H9 (cell line): ENCODE data around the gene MARF1. TPM values are rescaled to one million over a fixed set of nuclear protein-coding genes. Genes with fewer than 3 reads are reported as not detected.

ENCODE experiments used
- DNase-seq: peaks from one replicate; pipeline ENCODE4 v3.0.0-alpha.2; 2017
- H2AFZ ChIP-seq: one replicate; pipeline ENCODE4 v1.6.1; 2013; ENCODE audit warnings: mild to moderate bottlenecking, low read length, control low read depth, moderate library complexity
- H2AK5ac ChIP-seq: 2 replicates; pipeline ENCODE4 v1.6.1; 2013; ENCODE audit warnings: low read length, control low read depth, mixed read lengths; ENCODE audit not compliant: insufficient read length
- H2BK120ac ChIP-seq: one replicate; pipeline ENCODE4 v1.6.1; 2013; ENCODE audit warnings: low read depth, mild to moderate bottlenecking, low read length, control low read depth, inconsistent platforms; ENCODE audit not compliant: poor library complexity, severe bottlenecking
- H2BK12ac ChIP-seq: 2 replicates; pipeline ENCODE4 v1.6.1; 2013; ENCODE audit warnings: low read length, control low read depth, mixed read lengths, low read depth; ENCODE audit not compliant: insufficient read length
- H2BK15ac ChIP-seq: 2 replicates; pipeline ENCODE4 v1.6.1; 2013; ENCODE audit warnings: low read depth, low read length, control low read depth
- H2BK20ac ChIP-seq: one replicate; pipeline ENCODE4 v1.6.1; 2013; ENCODE audit warnings: low read depth, mild to moderate bottlenecking, low read length, control low read depth, inconsistent platforms; ENCODE audit not compliant: poor library complexity, severe bottlenecking
- H2BK5ac ChIP-seq: 2 replicates; pipeline ENCODE4 v1.6.1; 2013; ENCODE audit warnings: low read length, control low read depth, mixed read lengths; ENCODE audit not compliant: insufficient read length
- H3K14ac ChIP-seq: 2 replicates; pipeline ENCODE4 v1.6.1; 2013; ENCODE audit warnings: low read length, control low read depth; ENCODE audit not compliant: insufficient read depth
- H3K18ac ChIP-seq: 2 replicates; pipeline ENCODE4 v1.6.1; 2013; ENCODE audit warnings: low read depth, mild to moderate bottlenecking, mixed read lengths, low read length, control low read depth; ENCODE audit not compliant: insufficient read length
- H3K23ac ChIP-seq: 2 replicates; pipeline ENCODE4 v1.6.1; 2013; ENCODE audit warnings: low read length, control low read depth, mixed read lengths, low read depth; ENCODE audit not compliant: insufficient read length
- H3K23me2 ChIP-seq: 2 replicates; pipeline ENCODE4 v1.6.1; 2013; ENCODE audit warnings: low read depth, mild to moderate bottlenecking, mixed read lengths, low read length, control low read depth; ENCODE audit not compliant: insufficient read length, poor library complexity, severe bottlenecking
- H3K27ac ChIP-seq: 2 replicates; pipeline ENCODE4 v1.5.1; 2013; ENCODE audit warnings: low read length, control low read depth, mixed read lengths, low read depth; ENCODE audit not compliant: insufficient read length
- H3K27me3 ChIP-seq: 2 replicates; pipeline ENCODE4 v1.6.1; 2013; ENCODE audit warnings: low read length, control low read depth, inconsistent platforms; ENCODE audit not compliant: insufficient read depth
- H3K4ac ChIP-seq: 2 replicates; pipeline ENCODE4 v1.6.1; 2013; ENCODE audit warnings: low read depth, mild to moderate bottlenecking, control low read depth, inconsistent platforms, low read length, moderate library complexity
- H3K4me1 ChIP-seq: 2 replicates; pipeline ENCODE4 v1.6.1; 2013; ENCODE audit warnings: low read length, control low read depth, inconsistent platforms; ENCODE audit not compliant: insufficient read depth
- H3K4me2 ChIP-seq: 2 replicates; pipeline ENCODE4 v1.6.1; 2013; ENCODE audit warnings: low read length, control low read depth, mixed read lengths; ENCODE audit not compliant: insufficient read length, insufficient read depth
- H3K56ac ChIP-seq: 2 replicates; pipeline ENCODE4 v1.6.1; 2013; ENCODE audit warnings: low read depth, mild to moderate bottlenecking, mixed read lengths, low read length, control low read depth; ENCODE audit not compliant: insufficient read length
- H3K79me1 ChIP-seq: 2 replicates; pipeline ENCODE4 v1.6.1; 2013; ENCODE audit warnings: low read depth, mild to moderate bottlenecking, moderate library complexity, low read length, control low read depth, inconsistent platforms; ENCODE audit not compliant: insufficient read depth, poor library complexity, severe bottlenecking
- H3K79me2 ChIP-seq: 2 replicates; pipeline ENCODE4 v1.6.1; 2013; ENCODE audit warnings: low read length, control low read depth, inconsistent platforms; ENCODE audit not compliant: insufficient read depth
- H3K9ac ChIP-seq: 2 replicates; pipeline ENCODE4 v1.6.1; 2013; ENCODE audit warnings: low read length, control low read depth, mixed read lengths; ENCODE audit not compliant: insufficient read length; ENCODE audit errors: extremely low read depth
- H3K9me3 ChIP-seq: one replicate; pipeline ENCODE4 v1.6.1; 2013; ENCODE audit warnings: low read depth, low read length, inconsistent platforms; ENCODE audit not compliant: control insufficient read depth
- H3T11ph ChIP-seq: one replicate; pipeline ENCODE4 v1.6.1; 2013; ENCODE audit warnings: mild to moderate bottlenecking, low read length, control low read depth, inconsistent platforms
- H4K20me1 ChIP-seq: one replicate; pipeline ENCODE4 v1.6.1; 2013; ENCODE audit not compliant: control insufficient read depth, insufficient read length, insufficient read depth
- H4K5ac ChIP-seq: 2 replicates; pipeline ENCODE4 v1.6.1; 2013; ENCODE audit warnings: low read depth, mild to moderate bottlenecking, mixed read lengths, low read length, control low read depth; ENCODE audit not compliant: insufficient read length
- H4K8ac ChIP-seq: replicated peaks from 2 replicates; pipeline ENCODE4 v1.6.1; 2013; ENCODE audit warnings: low read length, control low read depth, mixed read lengths, low read depth; ENCODE audit not compliant: insufficient read length
- H4K91ac ChIP-seq: 2 replicates; pipeline ENCODE4 v1.6.1; 2013; ENCODE audit warnings: low read depth, mild to moderate bottlenecking, moderate library complexity, mixed read lengths, low read length, control low read depth; ENCODE audit not compliant: insufficient read length
- H3K27ac Mint-ChIP-seq, 3 experiments: 2 replicates in 2 of 3; 3 replicates in 1 of 3; pipeline ENCODE4 v1.8.0; 2020 to 2021; ENCODE audit warnings: mixed read lengths in 3 of 3, mild to moderate bottlenecking in 1 of 3, moderate library complexity in 1 of 3
- H3K27me3 Mint-ChIP-seq: 2 replicates; pipeline ENCODE4 v1.8.0; 2021; ENCODE audit warnings: low read depth, mild to moderate bottlenecking, moderate library complexity, mixed read lengths
- H3K36me3 Mint-ChIP-seq, 3 experiments: 2 replicates in 2 of 3; 3 replicates in 1 of 3; pipeline ENCODE4 v1.8.0; 2020 to 2021; ENCODE audit warnings: low read depth in 3 of 3, mixed read lengths in 3 of 3; ENCODE audit not compliant: insufficient read depth in 1 of 3
- H3K4me1 Mint-ChIP-seq, 2 experiments: 2 replicates each; pipeline ENCODE4 v1.8.0; 2020; ENCODE audit warnings: mixed read lengths in 2 of 2
- H3K4me3 Mint-ChIP-seq, 2 experiments: 2 replicates in 1 of 2; 3 replicates in 1 of 2; pipeline ENCODE4 v1.8.0; 2020 to 2021; ENCODE audit warnings: mild to moderate bottlenecking in 2 of 2, mixed read lengths in 2 of 2, moderate library complexity in 1 of 2
- H3K9me3 Mint-ChIP-seq, 2 experiments: 2 replicates in 1 of 2; 3 replicates in 1 of 2; pipeline ENCODE4 v1.8.0; 2020; ENCODE audit warnings: mild to moderate bottlenecking in 2 of 2, mixed read lengths in 2 of 2, moderate library complexity in 1 of 2
- CTCF ChIP-seq: fragments of 200-600 bp; sonication (generic); conservative IDR thresholded peaks from 3 replicates; pipeline ENCODE4 v1.8.0; 2021; ENCODE audit warnings: antibody characterized with exemption, mild to moderate bottlenecking
- WGBS: extraction: QIAGEN DNeasy Blood & Tissue Kit; methylation state at CpG from one replicate; pipeline ENCODE4 v1.1.7; 2013; ENCODE audit warnings: missing lambda C conversion rate, low lambda C conversion rate, mixed read lengths; ENCODE audit not compliant: insufficient read length; ENCODE audit errors: extremely low coverage; 5-methylcytosine and 5-hydroxymethylcytosine counted together
- total RNA-seq: library from RNA; stranded (reverse); gene quantifications from 2 replicates; pipeline ENCODE4 v1.2.1, GENCODE V29; 2021

MARF1 gene
- total RNA-seq, 1 experiment from 2014 or later = 23.3 TPM

GRCh38 chr16:15674571-15674970 lies 31.6 kb upstream of the MARF1 start:
- Histone ChIP-seq H3K14ac (no peak overlapping the region), H3K4ac (no peak overlapping the region), H3K23ac (no peak overlapping the region), H2BK12ac (no peak overlapping the region), H3K27ac (no peak overlapping the region), H2AK5ac (no peak overlapping the region), H3K4me1 (no peaks in the 10 kb centered on the region), H3K79me1 (no peaks in the 10 kb centered on the region), H4K20me1 (no peaks in the 10 kb centered on the region), H3K9ac (no peak overlapping the region), H3K9me3 (no peaks in the 10 kb centered on the region), H3T11ph (no peak overlapping the region), H4K5ac (no peak overlapping the region), H3K27me3 (no peaks in the 10 kb centered on the region), H3K4me2 (no peak overlapping the region), H3K23me2 (no peaks in the 10 kb centered on the region), H3K79me2 (no peaks in the 10 kb centered on the region), H4K91ac (no peak overlapping the region), H2BK5ac (no peak overlapping the region), H2AFZ (no peak overlapping the region), H2BK20ac (no peak overlapping the region), H2BK120ac (no peak overlapping the region), H2BK15ac (no peak overlapping the region), H4K8ac (no peak overlapping the region), H3K56ac (no peak overlapping the region), H3K18ac (no peak overlapping the region)
- no peaks in the 10 kb centered on the region for H3K4me1 Mint-ChIP-seq
- peaks cover 16 to 41% (median 40%) of the 10 kb centered on the region in 3 experiments for H3K36me3 Mint-ChIP-seq
- peak overlapping the region in 1 of 3 experiments; percentile 81; a peak in 2 of 7 replicates for H3K27ac Mint-ChIP-seq
- DNase-seq = no peak
- H3K27me3 Mint-ChIP-seq = no peaks in the 10 kb centered on the region
- H3K4me3 Mint-ChIP-seq = no peak overlapping the region
- TF ChIP-seq CTCF = no peak
- no CpG with 5 or more reads among the region's 7 CpGs for WGBS
- no peaks in the 10 kb centered on the region for H3K9me3 Mint-ChIP-seq
